H1 (cell line): ENCODE measurements around the gene ZRANB3. TPM values are rescaled to one million over a fixed set of nuclear protein-coding genes. Genes with fewer than 3 reads are reported as not detected.

Source experiments
- ASH2L ChIP-seq: fragments of 200-600, 300-600 bp; sonication (generic); IDR thresholded peaks from one replicate; pipeline ENCODE4 v1.7.1; 2017; ENCODE audit warnings: low read length
- CHD2 ChIP-seq: IDR thresholded peaks from 2 replicates; pipeline ENCODE4 v1.6.1; 2012; ENCODE audit warnings: low read length, improper control_type of control experiment
- HDAC2 ChIP-seq, 2 experiments: fragments of 300-600 bp in 1 of 2; sonication (generic) in 1 of 2; IDR thresholded peaks; 2 replicates each; pipeline ENCODE4 v1.6.1; 2011 to 2012; ENCODE audit warnings: low read depth in 2 of 2, low read length in 2 of 2, mild to moderate bottlenecking in 2 of 2, moderate library complexity in 2 of 2, borderline replicate concordance in 1 of 2, inconsistent platforms in 1 of 2
- TAF7 ChIP-seq: optimal IDR thresholded peaks from 2 replicates; pipeline ENCODE3; 2011; ENCODE audit warnings: low read depth, mild to moderate bottlenecking, inconsistent platforms, low read length, moderate library complexity, borderline replicate concordance
- TCF12 ChIP-seq: IDR thresholded peaks from 2 replicates; pipeline ENCODE4 v1.6.1; 2011; ENCODE audit warnings: low read depth, mild to moderate bottlenecking, low read length
- polyA plus RNA-seq, 7 experiments: library from polyadenylated mRNA; depleted of rRNA in 3 of 7; stranded (reverse) in 5 of 7; unstranded in 2 of 7; fragments of >200 nt in 5 of 7; fragments of 200-250 nt in 2 of 7; gene quantifications; 1 replicate in 5 of 7; 2 replicates in 1 of 7; 4 replicates in 1 of 7; pipeline versions ENCODE4 v1.2.1 to v1.2.3, GENCODE V29; 2011 to 2013; ENCODE audit warnings: missing spikeins in 2 of 7, mixed read lengths in 2 of 7
- total RNA-seq: library from RNA; stranded (reverse); fragmentation: NEBNext Ultra II Directional; extraction: Animal tissue kit (Norgen Biotek cat#: 25700); gene quantifications from 2 replicates; pipeline ENCODE4 v1.2.1, GENCODE V29; 2021

Gene ZRANB3
- total and polyA plus RNA-seq, 2 of the 8 experiments (the other 6 are each of a cell fraction or from before 2014, with no cell fraction given), result 4.5 to 19.3 TPM

DNA sequence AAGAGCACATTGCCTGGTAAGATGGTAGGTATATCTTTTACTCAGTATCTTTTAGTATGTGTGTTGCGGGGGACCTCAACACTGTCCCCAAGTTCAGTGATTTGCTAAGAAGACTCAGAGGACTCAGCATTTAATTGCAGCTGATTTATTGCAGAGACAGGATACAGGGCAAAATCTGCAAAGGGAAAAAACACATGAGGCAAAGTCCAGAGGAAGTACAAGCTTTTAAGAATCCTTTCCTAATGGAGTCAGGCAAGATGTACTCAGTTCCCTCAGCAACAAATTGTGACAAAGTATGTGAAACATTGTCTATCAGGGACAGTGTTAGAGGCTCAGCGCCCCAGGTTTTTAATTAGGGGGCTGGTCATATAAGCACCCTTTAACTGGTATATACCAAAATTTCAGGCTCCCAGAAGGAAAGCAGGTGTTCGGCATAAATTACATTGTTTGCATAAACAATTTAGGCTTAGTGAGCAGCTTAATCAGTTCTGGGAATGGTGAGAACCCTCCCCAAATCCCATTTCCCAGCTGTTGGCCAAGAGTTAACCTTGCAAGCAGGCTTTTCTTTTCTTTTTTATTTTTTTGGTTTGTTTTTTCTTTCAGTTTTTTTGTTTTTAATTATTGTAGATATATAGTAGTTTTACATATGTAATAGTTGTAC, 437.2 kb downstream of the ZRANB3 start (continued):
- TF ChIP-seq CHD2 (no peak), ASH2L (no peak), HDAC2 (IDR thresholded peaks at IDR 0.05; ENCODE audit: borderline replicate concordance in 1 of 2, low read depth in 2 of 2, low read length in 2 of 2) (no peak), TCF12 (no peak), TAF7 (no peak)
